ENCODE measurements around the gene ZXDB.
"Not testable (repeated sequence)": the region's sequence is repeated elsewhere in the genome, so short reads cannot be mapped to it uniquely, and the experiment has no call there.

ZXDB gene

GRCh38 chrX:57596516-57596915 lies 4.7 kb downstream of the ZXDB start:
- Histone ChIP-seq H3K27ac (no peak overlapping the region), H3K9me3 (ENCODE audit: severe bottlenecking) (no peaks in the 10 kb centered on the region), H3K27me3 (ENCODE audit: insufficient read depth, low read depth, severe bottlenecking) (peaks cover 10% of the 10 kb centered on the region), H3K36me3 (no peaks in the 10 kb centered on the region), H3K4me3 (ENCODE audit: low read depth, low read length) (no peak overlapping the region)
- DNase-seq, result no peak
- TF ChIP-seq CTCF (IDR thresholded peaks at IDR 0.05; ENCODE audit: low read depth, low read length), result no peak

DNA sequence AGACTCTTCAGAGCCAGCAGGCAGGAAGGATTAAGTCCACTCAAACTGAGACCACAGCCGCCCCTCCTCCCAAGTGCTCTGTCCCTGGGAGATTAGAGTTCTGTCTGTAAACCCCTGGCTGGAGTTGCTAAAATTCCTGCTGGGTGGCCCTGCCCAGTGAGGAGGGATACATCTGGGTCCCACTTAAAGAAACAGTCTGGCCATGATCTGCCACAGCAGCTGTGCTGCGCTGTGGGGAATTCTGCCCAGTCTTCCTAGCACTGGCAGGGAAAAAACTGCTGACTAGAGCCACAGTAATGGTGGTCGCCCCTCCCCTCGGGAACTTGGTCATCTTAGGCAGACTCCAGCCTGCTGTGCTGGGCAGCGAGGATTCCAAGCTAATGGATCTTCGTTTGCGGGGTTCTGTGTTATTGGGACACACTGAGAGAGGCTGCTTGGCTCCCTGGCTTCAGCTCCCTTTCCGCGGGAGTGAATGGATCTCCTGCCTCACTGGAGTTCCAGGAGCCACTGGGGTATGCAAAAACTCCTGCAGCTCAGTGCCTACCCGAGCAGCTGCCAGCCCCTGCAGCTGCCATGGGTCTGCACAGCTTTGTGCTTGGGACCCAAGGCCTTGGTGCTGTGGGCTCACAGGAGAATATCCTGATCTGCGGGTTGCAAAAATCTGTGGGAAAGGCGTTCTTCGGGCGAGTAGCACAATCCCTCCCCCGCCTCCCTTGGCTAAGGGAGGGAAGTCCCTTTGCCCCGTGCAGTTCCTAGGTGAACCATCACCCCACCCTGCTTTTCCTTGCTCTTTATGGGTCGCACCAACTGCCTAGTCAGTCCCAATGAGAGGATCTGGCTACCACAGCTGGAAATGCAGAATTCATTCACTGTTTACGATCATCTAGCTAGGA lies 15.7 kb downstream of the ZXDB start:
- Histone ChIP-seq H3K27me3 (ENCODE audit: insufficient read depth, low read depth, severe bottlenecking) (peaks cover 3% of the 10 kb centered on the region), H3K27ac (0 out of 2 replicates have a peak overlapping the region, but pooled peaks have one; percentile 16), H3K9me3 (ENCODE audit: severe bottlenecking) (no peaks in the 10 kb centered on the region), H3K36me3 (no peaks in the 10 kb centered on the region), H3K4me3 (ENCODE audit: low read depth, low read length) (peak overlapping the region; percentile 31)
- no peak for TF ChIP-seq CTCF (IDR thresholded peaks at IDR 0.05; ENCODE audit: low read depth, low read length)
- peak; percentile 53 for DNase-seq

GRCh38 chrX:57613351-57613750 lies 21.5 kb downstream of the ZXDB start:
- not testable (repeated sequence) for DNase-seq; H3K27me3 ChIP-seq (ENCODE audit: insufficient read depth, low read depth, severe bottlenecking); H3K4me3 ChIP-seq (ENCODE audit: low read depth, low read length); H3K27ac ChIP-seq; H3K9me3 ChIP-seq (ENCODE audit: severe bottlenecking); H3K36me3 ChIP-seq

DNA sequence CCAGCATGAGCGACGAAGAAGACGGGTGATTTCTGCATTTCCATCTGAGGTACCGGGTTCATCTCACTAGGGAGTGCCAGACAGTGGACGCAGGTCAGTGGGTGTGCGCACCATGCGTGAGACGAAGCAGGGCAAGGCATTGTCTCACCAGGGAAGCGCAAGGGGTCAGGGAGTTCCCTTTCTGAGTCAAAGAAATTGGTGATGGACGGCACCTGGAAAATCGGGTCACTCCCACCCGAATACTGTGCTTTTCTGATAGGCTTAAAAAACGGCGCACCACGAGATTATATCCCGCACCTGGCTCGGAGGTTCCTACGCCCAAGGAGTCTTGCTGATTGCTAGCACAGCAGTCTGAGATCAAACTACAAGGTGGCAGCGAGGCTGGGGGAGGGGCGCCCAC lies 37.6 kb downstream of the ZXDB start:
- not testable (repeated sequence) for H3K27ac ChIP-seq; H3K27me3 ChIP-seq (ENCODE audit: insufficient read depth, low read depth, severe bottlenecking); H3K36me3 ChIP-seq; H3K4me3 ChIP-seq (ENCODE audit: low read depth, low read length); H3K9me3 ChIP-seq (ENCODE audit: severe bottlenecking); DNase-seq

- H3K27me3 ChIP-seq (ENCODE audit: insufficient read depth, low read depth, severe bottlenecking), result peaks cover 3% of the 10 kb centered on the region
- no peak overlapping the region for H3K27ac ChIP-seq
- DNase-seq, result no peak
- no peak overlapping the region for H3K4me3 ChIP-seq (ENCODE audit: low read depth, low read length)
- H3K36me3 ChIP-seq, result no peaks in the 10 kb centered on the region
- no peak for TF ChIP-seq CTCF (IDR thresholded peaks at IDR 0.05; ENCODE audit: low read depth, low read length)
- H3K9me3 ChIP-seq (ENCODE audit: severe bottlenecking), result no peaks in the 10 kb centered on the region
Observed at GRCh38 chrX:57640674-57641016, 48.8 kb downstream of the ZXDB start.

- Histone ChIP-seq H3K4me3 (ENCODE audit: low read depth, low read length) (no peak overlapping the region), H3K27me3 (ENCODE audit: insufficient read depth, low read depth, severe bottlenecking) (peaks cover 3% of the 10 kb centered on the region), H3K27ac (no peak overlapping the region), H3K36me3 (no peaks in the 10 kb centered on the region), H3K9me3 (ENCODE audit: severe bottlenecking) (no peaks in the 10 kb centered on the region)
- TF ChIP-seq CTCF (IDR thresholded peaks at IDR 0.05; ENCODE audit: low read depth, low read length), result no peak
- no peak for DNase-seq
Observed at GRCh38 chrX:57641338-57641737, 49.5 kb downstream of the ZXDB start.

DNA sequence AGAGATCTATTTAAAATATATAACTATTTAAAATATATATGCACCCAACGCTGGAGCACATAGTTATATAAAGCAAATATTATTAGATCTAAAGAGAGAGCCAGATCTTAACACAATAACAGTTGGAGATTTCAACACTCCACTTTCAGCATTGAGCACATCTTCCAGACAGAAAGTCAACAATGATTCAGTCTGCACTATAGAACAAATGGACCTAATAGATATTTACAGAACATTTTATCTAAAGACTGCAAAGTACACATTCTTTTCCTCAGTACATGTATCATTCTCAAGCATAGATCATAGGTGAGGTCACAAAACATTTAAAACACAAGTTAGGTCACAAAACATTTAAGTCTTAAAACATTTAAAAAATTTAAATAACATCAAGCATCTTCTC lies 51.9 kb downstream of the ZXDB start:
- H3K27ac ChIP-seq, result no peak overlapping the region
- TF ChIP-seq CTCF (IDR thresholded peaks at IDR 0.05; ENCODE audit: low read depth, low read length), result no peak
- peaks cover 3% of the 10 kb centered on the region for H3K27me3 ChIP-seq (ENCODE audit: insufficient read depth, low read depth, severe bottlenecking)
- no peaks in the 10 kb centered on the region for H3K9me3 ChIP-seq (ENCODE audit: severe bottlenecking)
- H3K4me3 ChIP-seq (ENCODE audit: low read depth, low read length), result no peak overlapping the region
- no peak for DNase-seq
- no peaks in the 10 kb centered on the region for H3K36me3 ChIP-seq

All from WERI-Rb-1 (cell line).